ENCODE measurements around the gene NECAB2.
"Not testable (repeated sequence)": the region's sequence is repeated elsewhere in the genome, so short reads cannot be mapped to it uniquely, and the experiment has no call there.

The NECAB2 gene

GRCh38 chr16:83936581-83937165 is 31.4 kb upstream of the NECAB2 start:
- DNase-seq = no peak

GRCh38 chr16:83937267-83937666 is 30.8 kb upstream of the NECAB2 start:
- no peak for DNase-seq

DNA sequence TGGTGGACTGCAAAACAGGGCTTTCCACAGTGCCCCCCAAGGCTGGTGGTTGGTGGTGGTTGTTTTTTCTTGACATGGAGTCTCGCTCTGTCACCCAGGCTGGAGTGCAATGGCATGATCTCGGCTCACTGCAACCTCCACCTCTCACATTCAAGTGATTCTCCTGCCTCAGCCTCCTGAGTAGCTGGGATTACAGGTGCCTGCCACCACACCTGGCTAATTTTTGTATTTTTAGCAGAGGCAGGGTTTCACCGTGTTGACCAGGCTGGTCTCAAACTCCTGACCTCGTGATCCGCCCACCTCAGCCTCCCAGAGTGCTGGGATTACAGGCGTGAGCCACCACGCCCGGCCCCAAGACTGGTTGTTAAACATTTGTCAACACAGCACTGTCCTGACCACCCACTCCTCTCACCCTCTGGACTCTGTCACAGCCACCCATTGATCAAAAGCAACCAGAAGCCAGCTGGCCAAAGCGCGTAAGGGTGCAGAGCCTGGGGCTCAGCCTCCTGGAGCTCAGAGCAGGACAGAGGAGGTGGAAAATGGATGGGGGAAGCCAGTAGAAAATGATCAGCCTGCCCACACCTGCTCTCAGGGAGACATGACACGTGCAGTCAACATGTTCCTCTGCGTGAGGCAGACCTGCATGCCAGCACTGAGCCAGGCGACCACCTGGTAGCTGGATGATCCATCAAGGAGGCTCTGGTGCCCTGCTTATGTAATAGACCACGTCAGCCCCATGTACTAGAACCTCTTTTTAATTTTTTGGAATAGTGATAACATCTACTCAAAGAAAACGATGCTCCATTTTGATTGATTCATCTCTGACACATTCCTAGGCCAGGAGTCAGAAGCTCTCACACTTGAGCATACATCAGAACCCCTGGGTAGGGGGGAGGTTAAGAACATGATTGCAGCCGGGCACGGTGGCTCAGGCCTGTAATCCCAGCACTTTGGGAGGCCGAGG is 29.8 kb upstream of the NECAB2 start:
- no peak for DNase-seq

GRCh38 chr16:83939266-83939855 is 28.7 kb upstream of the NECAB2 start:
- DNase-seq = peak; percentile 63

- DNase-seq = no peak
These were observed 27.9 kb upstream of the NECAB2 start for GRCh38 chr16:83940119-83940518.

GRCh38 chr16:83940630-83941378 is 27.2 kb upstream of the NECAB2 start:
- no peak for DNase-seq

DNA sequence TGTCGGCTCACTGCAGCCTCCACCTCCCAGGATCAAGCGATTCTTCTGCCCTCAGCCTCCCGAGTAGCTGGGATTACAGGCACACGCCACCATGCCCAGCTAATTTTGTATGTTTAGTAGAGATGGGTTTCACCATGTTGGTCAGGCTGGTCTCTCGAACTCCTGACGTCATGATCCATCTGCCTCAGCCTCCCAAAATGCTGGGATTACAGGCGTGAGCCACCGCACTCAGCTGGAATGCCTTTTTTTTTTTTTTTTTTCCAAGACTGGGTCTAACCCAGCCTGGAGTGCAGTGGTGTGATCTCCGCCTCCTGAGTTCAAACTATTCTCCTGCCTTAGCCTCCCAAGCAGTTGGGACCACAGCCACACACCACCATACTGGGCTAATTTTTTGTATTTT is 26.5 kb upstream of the NECAB2 start:
- DNase-seq = not testable (repeated sequence)

DNA sequence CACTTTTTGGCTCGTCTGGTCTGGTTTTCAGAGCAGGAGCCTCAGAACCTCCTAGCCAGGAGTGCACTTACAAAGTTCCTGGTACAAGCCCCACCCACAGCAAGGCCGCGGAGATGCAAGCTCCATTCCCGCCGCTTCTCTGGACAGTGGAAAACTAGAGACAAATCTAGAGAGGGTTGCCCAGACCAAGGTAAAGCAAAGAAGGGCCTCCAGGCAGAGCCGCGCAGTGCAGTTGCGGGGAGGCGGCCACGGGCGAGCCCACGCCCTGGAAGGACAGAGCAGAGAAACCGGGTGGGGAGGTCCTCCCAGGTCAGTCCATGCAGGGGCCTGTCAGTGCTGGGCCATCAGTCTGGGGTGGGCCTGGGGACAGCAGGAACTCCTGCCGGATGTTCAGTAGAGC is 26.0 kb upstream of the NECAB2 start:
- DNase-seq = no peak

DNA sequence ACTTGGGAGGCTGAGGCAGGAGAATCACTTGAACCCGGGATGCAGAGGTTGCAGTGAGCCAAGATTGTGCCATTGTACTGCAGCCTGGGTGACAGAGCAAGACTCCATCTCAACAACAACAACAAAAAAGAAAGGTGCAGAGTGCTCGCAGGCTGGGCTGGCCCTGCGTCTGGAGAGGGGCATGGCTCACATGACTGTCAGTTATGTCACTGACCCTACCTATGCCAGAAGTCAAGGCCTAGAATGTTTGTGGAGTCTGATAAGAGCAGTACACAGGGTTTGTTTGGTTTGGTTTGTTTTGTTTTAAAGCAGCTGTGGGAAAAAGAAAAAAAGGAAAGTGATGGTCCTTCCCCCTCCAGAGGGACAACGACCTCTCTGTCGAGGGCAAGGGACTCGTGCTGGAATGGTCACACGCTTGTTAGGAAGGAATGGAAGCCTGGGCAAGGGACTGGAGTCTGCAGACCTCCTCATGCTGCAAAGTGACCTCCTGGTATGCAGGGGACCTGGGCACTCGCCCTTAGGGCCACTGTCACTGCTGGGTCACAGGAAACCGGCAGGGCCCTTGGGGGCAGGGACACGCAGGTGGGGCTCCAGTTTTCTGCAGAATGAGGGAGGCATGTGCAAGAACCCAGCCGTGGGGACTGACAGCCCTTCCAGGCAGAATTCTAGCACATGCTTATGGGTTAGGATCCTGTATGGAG is 25.1 kb upstream of the NECAB2 start:
- no peak for DNase-seq

DNA sequence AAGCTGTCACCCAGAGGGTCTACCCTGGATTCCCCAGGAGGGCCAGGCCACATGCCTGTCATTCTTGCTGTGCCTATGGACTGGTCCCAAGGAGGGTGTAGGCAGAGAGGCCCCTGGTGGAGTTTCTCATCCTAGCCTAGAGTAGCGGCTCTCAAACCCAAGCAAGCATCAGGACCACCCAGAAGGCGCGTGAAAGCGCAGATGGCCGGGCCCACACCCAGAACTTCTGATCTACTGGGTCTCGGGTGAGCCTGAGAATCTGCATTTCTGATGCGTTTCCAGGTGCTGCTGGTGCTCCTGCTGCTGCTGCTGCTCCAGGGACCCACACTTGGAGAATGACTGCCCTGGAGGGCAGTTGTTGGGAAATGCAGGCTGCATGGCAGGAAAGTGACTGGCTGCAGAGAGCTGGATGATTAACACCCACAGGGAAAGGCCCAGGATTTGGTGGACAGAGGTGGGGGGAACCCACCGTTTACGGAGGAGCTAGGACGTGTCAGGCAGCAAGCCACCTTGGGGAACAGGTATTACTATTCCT is 24.5 kb upstream of the NECAB2 start:
- no peak for DNase-seq

DNA sequence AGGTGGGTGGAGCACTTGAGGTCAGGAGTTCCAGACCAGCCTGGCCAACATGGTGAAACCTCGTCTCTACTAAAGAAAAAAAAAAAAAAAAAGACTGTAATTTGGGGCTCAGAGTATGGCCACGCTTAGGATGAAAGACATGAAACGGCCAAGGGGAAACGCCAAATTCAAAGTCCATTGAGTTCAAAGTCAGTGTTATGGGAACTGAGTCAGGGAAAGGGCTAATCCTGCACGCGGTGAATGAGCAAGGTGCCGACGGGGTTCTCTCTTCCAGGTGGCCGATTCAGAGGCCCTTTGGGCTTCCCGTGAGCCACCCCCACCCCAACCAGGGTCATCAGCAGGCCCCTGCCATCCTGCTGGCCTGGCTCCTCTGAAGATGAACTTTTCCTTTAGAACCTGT is 22.5 kb upstream of the NECAB2 start:
- DNase-seq = no peak

DNA sequence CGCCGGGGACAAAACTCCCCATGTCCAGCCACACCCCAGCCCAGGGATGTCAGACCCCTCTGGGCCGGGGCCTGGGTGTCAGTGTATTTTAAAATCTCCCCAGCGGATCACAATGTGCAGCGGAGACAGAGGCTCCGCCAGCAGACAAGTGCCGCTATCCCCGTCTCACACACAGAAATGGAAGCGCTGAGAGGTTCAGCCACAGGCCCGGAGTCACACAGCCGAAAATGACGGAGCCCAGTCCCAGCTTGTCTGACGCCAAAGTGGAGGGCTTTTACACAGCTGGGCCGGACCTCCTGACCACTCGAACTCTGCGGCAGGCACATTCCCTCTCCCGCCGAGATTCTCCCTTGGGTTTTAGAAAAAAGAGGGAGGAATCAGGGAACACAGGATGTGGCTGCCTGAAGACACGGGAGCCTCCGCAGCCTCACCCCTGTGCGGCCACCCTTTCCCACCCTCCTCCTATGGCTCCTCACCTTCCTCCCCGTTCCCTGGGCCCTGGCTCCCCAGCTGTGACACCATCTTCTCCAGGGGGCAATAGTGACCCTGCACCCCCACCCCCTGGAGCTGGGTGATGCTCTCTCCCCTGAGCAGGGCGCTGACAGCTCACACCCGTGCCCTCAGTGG is 21.8 kb upstream of the NECAB2 start:
- DNase-seq = no peak

DNA sequence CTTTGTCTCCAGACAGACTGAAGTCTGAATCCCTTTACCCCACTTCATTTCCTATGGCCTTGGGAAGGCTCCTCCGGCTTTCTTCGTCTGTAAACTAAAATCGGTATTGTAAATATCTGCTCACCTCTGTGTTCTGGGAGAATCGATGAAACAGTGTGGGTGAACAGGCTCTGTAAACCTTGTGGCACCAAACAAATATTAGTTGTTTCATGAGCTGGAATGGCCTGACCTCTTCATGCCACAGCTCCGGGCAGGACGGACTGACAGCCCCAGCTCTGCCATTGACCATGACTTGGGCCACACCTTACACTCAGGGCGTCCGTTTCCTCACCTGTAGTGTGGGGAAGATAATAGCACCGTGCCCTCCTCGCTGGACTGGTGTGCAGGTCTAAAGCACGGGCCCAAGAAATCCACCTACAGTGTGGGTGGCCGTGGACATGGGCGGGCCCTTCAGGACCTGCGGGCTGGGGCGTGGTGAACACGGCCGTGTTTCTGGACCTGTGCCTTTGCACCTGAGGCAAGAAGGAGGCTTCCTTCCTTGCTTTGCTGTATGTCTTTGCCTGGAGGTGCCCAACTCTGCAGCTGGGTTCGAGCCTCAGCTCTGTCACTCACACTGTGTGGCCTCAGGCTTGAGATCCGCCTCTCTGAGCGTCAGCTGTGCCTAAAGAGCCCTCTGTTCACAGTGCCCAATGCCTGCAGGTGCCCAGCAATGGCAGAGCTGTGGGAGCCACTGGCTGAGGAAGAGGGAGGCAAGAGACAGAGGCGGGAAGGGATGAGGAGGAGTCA is 21.1 kb upstream of the NECAB2 start:
- DNase-seq = no peak

- no peak for DNase-seq
These were observed 20.3 kb upstream of the NECAB2 start for GRCh38 chr16:83947642-83948234.

DNA sequence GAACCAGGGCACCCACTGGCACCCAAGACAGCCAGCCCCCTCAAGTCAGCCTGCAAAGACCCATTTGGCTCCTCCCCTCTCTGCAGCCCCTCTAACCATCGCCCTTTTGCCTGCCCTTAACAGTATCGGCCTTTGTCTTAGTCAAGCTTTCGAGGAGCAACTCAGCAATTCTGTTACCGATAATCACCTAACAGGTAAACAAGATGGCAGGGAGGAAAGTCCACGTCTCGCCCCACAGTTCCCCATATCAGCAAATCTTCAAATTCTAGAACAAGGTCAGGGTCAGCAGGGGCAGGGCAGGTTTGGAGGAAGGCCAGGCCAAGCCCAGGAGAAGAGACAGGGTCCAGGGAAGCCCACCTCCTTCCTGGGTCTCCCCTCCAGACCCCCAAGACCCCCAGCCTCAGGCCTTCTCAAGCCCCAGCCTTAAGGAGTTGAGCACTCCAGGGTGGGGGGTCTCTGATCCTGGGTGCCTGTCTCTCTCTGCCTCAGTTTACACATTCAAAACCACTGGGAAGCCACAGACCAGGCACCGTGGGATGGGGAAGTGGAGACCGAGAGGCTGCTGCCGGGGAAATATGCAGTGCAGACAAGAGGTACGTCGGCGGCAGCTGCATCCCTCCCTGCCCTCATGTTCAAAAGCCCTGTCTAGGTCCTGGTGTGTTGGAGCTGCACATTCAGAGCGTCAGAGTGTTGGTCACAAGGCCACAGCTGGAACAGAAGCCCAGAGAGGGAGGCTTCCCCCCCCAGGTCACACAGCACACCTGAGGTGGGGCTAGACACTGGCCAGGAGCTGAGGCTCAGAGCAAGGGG is 18.9 kb upstream of the NECAB2 start:
- DNase-seq = no peak

DNA sequence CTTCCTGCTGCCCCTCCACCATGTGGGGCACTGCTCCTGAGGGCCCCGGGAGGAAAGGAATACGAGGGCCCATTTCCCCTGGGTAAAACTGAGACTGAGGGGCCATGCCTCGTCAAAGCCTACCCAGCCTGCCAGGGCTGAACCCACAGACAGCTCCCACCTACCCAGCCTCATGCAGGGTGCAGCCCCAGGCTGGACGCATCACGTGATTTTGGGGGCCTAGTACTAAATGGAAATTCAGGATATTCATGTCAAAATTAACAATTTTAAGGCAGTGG is 18.4 kb upstream of the NECAB2 start:
- no peak for DNase-seq

DNA sequence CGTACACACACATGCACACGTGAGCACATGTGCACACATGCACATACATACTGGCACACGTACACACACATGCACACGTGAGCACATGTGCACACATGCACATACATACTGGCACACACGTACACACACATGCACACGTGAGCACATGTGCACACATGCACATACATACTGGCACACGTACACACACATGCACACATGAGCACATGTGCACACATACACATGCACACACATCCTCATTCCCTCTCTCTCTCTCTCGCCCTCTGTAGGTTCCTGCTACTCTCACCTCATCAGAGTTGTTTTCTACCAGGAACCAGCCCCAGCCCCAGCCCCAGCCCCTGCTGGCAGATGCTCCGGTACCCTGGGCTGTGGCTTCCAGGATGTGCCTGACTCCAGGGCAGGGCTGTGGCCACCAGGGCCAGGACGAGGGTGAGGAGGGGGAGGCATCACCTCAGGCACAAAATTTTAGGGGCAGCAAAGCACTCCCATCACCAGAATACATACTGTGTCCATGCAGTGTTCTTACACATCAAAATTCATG is 17.1 kb upstream of the NECAB2 start:
- DNase-seq = not testable (repeated sequence)

DNA sequence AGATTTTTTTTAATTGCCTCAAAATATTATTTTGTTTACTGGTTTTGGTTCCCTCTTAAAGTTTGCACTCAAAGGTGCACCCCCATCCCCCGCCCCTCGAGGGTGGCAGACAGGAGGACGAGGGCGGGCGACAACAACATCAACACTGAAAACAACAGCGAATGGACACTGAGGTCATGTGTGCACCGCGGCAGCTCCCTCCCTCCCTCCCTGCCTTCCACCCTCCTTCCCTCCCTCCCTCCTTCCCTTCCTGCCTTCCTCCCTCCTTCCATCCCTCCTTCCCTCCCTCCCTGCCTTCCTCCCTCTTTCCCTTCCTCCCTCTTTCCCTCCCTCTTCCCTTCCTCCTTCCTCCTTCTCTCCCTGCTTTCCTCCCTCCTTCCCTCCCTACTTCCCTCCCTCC is 16.5 kb upstream of the NECAB2 start:
- no peak for DNase-seq

DNA sequence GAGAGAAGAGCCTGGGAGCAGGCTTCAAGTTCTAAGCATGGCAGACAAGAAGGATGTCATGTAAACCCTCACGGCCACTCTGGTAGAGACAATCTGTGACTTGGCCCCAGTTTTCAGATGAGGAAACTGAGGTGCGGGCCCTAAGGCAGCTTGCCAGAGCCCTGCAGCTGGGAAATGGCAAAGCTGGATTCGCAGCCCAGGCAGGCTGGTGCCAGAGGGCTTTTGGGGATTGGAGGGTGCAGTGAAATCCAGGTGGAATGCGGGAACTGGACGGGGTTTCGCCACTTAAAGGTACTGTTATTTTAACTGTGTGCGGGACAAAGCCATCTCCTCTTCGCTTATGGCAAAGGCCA is 15.5 kb upstream of the NECAB2 start:
- no peak for DNase-seq

Data from suppressor macrophage treated with lipopolysaccharide for 4 hours (primary cell).